CD14-positive monocyte (primary cell): ENCODE results near the gene DGCR8. TPM values are rescaled to one million over a fixed set of nuclear protein-coding genes. Genes with fewer than 3 reads are reported as not detected.

ENCODE experiments used
- DNase-seq, 3 donors: peaks; one replicate each; pipeline ENCODE4 v3.0.0-alpha.2; 2011 to 2022
- H2AFZ ChIP-seq: 2 replicates; pipeline ENCODE4 v1.6.0; 2012; ENCODE audit warnings: mild to moderate bottlenecking, low read depth, low read length, inconsistent platforms; ENCODE audit not compliant: insufficient read depth, poor library complexity, severe bottlenecking
- H3K27ac ChIP-seq, 2 donors: 1 replicate in 1 of 2; 2 replicates in 1 of 2; pipeline ENCODE4 v1.5.1; 2012 to 2013; ENCODE audit warnings: low read length in 2 of 2, control low read depth in 1 of 2, inconsistent platforms in 1 of 2, low read depth in 1 of 2, mild to moderate bottlenecking in 1 of 2
- H3K27me3 ChIP-seq, 2 donors: one replicate each; pipeline versions ENCODE4 v1.6.0 to v1.6.1; 2011 to 2013; ENCODE audit warnings: low read length in 2 of 2; ENCODE audit not compliant: control insufficient read depth in 2 of 2, insufficient read depth in 2 of 2
- H3K36me3 ChIP-seq, 2 donors: replicated peaks in 1 of 2; 1 replicate in 1 of 2; 2 replicates in 1 of 2; pipeline versions ENCODE4 v1.5.1 to v1.6.1; 2012 to 2013; ENCODE audit warnings: low read length in 2 of 2, control low read depth in 1 of 2, inconsistent platforms in 1 of 2, mild to moderate bottlenecking in 1 of 2; ENCODE audit not compliant: insufficient read depth in 2 of 2, control insufficient read depth in 1 of 2
- H3K4me1 ChIP-seq, 2 donors: 1 replicate in 1 of 2; 2 replicates in 1 of 2; pipeline versions ENCODE4 v1.5.1 to v1.6.1; 2012 to 2013; ENCODE audit warnings: low read length in 2 of 2, control low read depth in 1 of 2, inconsistent platforms in 1 of 2, mild to moderate bottlenecking in 1 of 2, moderate library complexity in 1 of 2; ENCODE audit not compliant: insufficient read depth in 2 of 2, control insufficient read depth in 1 of 2
- H3K4me2 ChIP-seq: replicated peaks from 2 replicates; pipeline ENCODE3; 2012; ENCODE audit warnings: low read length, moderate library complexity, mild to moderate bottlenecking; ENCODE audit not compliant: poor library complexity, severe bottlenecking; ENCODE audit errors: extremely low read depth
- H3K4me3 ChIP-seq, 3 experiments: fragments of 200-600 bp in 1 of 3; sonication (generic) in 1 of 3; replicated peaks in 1 of 3; 1 replicate in 2 of 3; 2 replicates in 1 of 3; pipeline ENCODE4 v1.5.1; 2011 to 2013; ENCODE audit warnings: low read length in 3 of 3, mild to moderate bottlenecking in 3 of 3, control low read depth in 2 of 3, low read depth in 2 of 3, inconsistent platforms in 1 of 3, moderate library complexity in 1 of 3
- H3K79me2 ChIP-seq: 2 replicates; pipeline ENCODE4 v1.6.0; 2012; ENCODE audit warnings: mild to moderate bottlenecking, control low read depth, inconsistent platforms, low read length, moderate library complexity; ENCODE audit not compliant: insufficient read depth
- H3K9ac ChIP-seq: 2 replicates; pipeline ENCODE4 v1.6.0; 2017; ENCODE audit warnings: low read length, mild to moderate bottlenecking; ENCODE audit not compliant: insufficient read depth, poor library complexity, severe bottlenecking
- H3K9me3 ChIP-seq, 2 donors: replicated peaks in 1 of 2; 1 replicate in 1 of 2; 2 replicates in 1 of 2; pipeline versions ENCODE4 v1.5.1 to v1.6.1; 2012 to 2013; ENCODE audit warnings: low read length in 2 of 2, control low read depth in 1 of 2; ENCODE audit not compliant: control insufficient read depth in 1 of 2, insufficient read depth in 1 of 2
- H4K20me1 ChIP-seq: 2 replicates; pipeline ENCODE4 v1.6.0; 2012; ENCODE audit warnings: mild to moderate bottlenecking, low read length, control low read depth, moderate library complexity; ENCODE audit not compliant: insufficient read depth
- H3K27ac Mint-ChIP-seq, 7 donors: one replicate each; pipeline ENCODE4 v1.8.0; 2020; ENCODE audit warnings: mild to moderate bottlenecking in 7 of 7, mixed read lengths in 7 of 7, moderate library complexity in 6 of 7, inconsistent platforms in 2 of 7
- H3K27me3 Mint-ChIP-seq, 3 donors: one replicate each; pipeline ENCODE4 v1.8.0; 2021 to 2022; ENCODE audit warnings: low read depth in 3 of 3, mild to moderate bottlenecking in 3 of 3, mixed read lengths in 3 of 3, moderate library complexity in 3 of 3, inconsistent platforms in 1 of 3
- H3K36me3 Mint-ChIP-seq, 2 donors: one replicate each; pipeline ENCODE4 v1.8.0; 2020; ENCODE audit warnings: mixed read lengths in 2 of 2, inconsistent platforms in 1 of 2, mild to moderate bottlenecking in 1 of 2
- H3K4me1 Mint-ChIP-seq: one replicate; pipeline ENCODE4 v1.8.0; 2020; ENCODE audit warnings: mild to moderate bottlenecking, mixed read lengths
- H3K4me3 Mint-ChIP-seq, 2 donors: one replicate each; pipeline ENCODE4 v1.8.0; 2020; ENCODE audit warnings: mild to moderate bottlenecking in 2 of 2, mixed read lengths in 2 of 2, moderate library complexity in 1 of 2
- H3K9me3 Mint-ChIP-seq, 7 donors: one replicate each; pipeline ENCODE4 v1.8.0; 2020 to 2022; ENCODE audit warnings: mixed read lengths in 7 of 7, mild to moderate bottlenecking in 6 of 7, moderate library complexity in 6 of 7, inconsistent platforms in 2 of 7
- CTCF ChIP-seq: fragments of 200-600 bp; IDR thresholded peaks from one replicate; pipeline ENCODE4 v1.8.0; 2022; ENCODE audit warnings: antibody characterized with exemption, mild to moderate bottlenecking
- WGBS: methylation state at CpG from one replicate; pipeline ENCODE4 v1.1.5; 2013; ENCODE audit warnings: missing lambda C conversion rate; ENCODE audit not compliant: insufficient coverage; 5-methylcytosine and 5-hydroxymethylcytosine counted together
- intact Hi-C, 2 donors: fragments of 100-400 bp; cut with micrococcal nuclease; formaldehyde crosslinking; loops; one replicate each; pipeline versions ENCODE4 v1.15.0 to v1.15.1; 2023
- polyA plus RNA-seq, 3 donors: library from polyadenylated mRNA; depleted of rRNA in 1 of 3; unstranded in 2 of 3; stranded (reverse) in 1 of 3; fragments of 300-500 nt in 2 of 3; fragments of >200 nt in 1 of 3; fragmentation: Illumina TruSeq in 2 of 3; gene quantifications; 1 replicate in 2 of 3; 2 replicates in 1 of 3; pipeline ENCODE4 v1.2.3, GENCODE V29; 2012 to 2021

The DGCR8 gene
- polyA plus RNA-seq, 3 donors = 1.2 to 18.7 (median 1.4) TPM

- no peak for TF ChIP-seq CTCF
- Histone ChIP-seq H3K4me3 (no peak overlapping the region), H3K79me2 (peaks cover 5% of the 10 kb centered on the region)
Observed at GRCh38 chr22:20141186-20142077, 61.4 kb downstream of the DGCR8 start.

GRCh38 chr22:20142711-20143621 lies 62.9 kb downstream of the DGCR8 start:
- no peak overlapping the region for H3K27ac Mint-ChIP-seq
- DNase-seq = no peak
- Histone ChIP-seq H4K20me1 (peaks cover 19% of the 10 kb centered on the region), H2AFZ (no peak overlapping the region), H3K9ac (no peak overlapping the region), H3K4me2 (no peak overlapping the region), H3K79me2 (peaks cover under 1% of the 10 kb centered on the region), H3K27ac (no peak overlapping the region), H3K9me3 (no peaks in the 10 kb centered on the region), H3K27me3 (no peaks in the 10 kb centered on the region), H3K4me3 (no peak overlapping the region), H3K4me1 (no peaks in the 10 kb centered on the region), H3K36me3 (peaks cover 13 to 18% of the 10 kb centered on the region in 2 donors)
- peaks cover 0 to 2% (median 0%) of the 10 kb centered on the region in 3 donors for H3K27me3 Mint-ChIP-seq
- no peak overlapping the region for H3K4me3 Mint-ChIP-seq
- H3K9me3 Mint-ChIP-seq = no peaks in the 10 kb centered on the region
- 97% methylated on average over 54 of the region's 65 CpGs for WGBS
- intact Hi-C loops = no loop called here
- H3K4me1 Mint-ChIP-seq = no peaks in the 10 kb centered on the region
- H3K36me3 Mint-ChIP-seq = peaks cover 7 to 12% of the 10 kb centered on the region in 2 donors
- TF ChIP-seq CTCF = no peak

More at GRCh38 chr22:20141186-20142077, 61.4 kb downstream of the DGCR8 start:
- no peaks in the 10 kb centered on the region for H3K4me1 ChIP-seq
- no peak overlapping the region for H2AFZ ChIP-seq
- no peak overlapping the region for H3K27ac Mint-ChIP-seq
- peaks cover 4% of the 10 kb centered on the region for H3K4me1 Mint-ChIP-seq
- 93% methylated on average over 18 of the region's 22 CpGs for WGBS
- peaks cover 7 to 12% of the 10 kb centered on the region in 2 donors for H3K36me3 Mint-ChIP-seq
- H3K27me3 ChIP-seq = no peaks in the 10 kb centered on the region
- H4K20me1 ChIP-seq = peaks cover 34% of the 10 kb centered on the region
- no peaks in the 10 kb centered on the region for H3K9me3 ChIP-seq
- H3K9me3 Mint-ChIP-seq = no peaks in the 10 kb centered on the region
- H3K4me3 Mint-ChIP-seq = no peak overlapping the region
- H3K36me3 ChIP-seq = peaks cover 13 to 18% of the 10 kb centered on the region in 2 donors
- H3K4me2 ChIP-seq = no peak overlapping the region
- no peak for DNase-seq
- no peak overlapping the region for H3K27ac ChIP-seq
- intact Hi-C loops = no loop called here
- no peak overlapping the region for H3K9ac ChIP-seq
- peaks cover 0 to 2% (median 0%) of the 10 kb centered on the region in 3 donors for H3K27me3 Mint-ChIP-seq
